Adipocyte (in vitro differentiated cells): ENCODE results near the gene SLC7A1.

ENCODE experiments used
- DNase-seq: peaks from one replicate; pipeline ENCODE4 v3.0.0-alpha.2; 2015; ENCODE audit warnings: low read depth
- H3K27me3 ChIP-seq: replicated peaks from 2 replicates; pipeline ENCODE4 v1.7.0; 2013; ENCODE audit warnings: mild to moderate bottlenecking, low read length, moderate library complexity; ENCODE audit not compliant: control insufficient read depth, insufficient read depth
- H3K36me3 ChIP-seq: 2 replicates; pipeline ENCODE4 v1.7.0; 2013; ENCODE audit warnings: low read length, mild to moderate bottlenecking, moderate library complexity; ENCODE audit not compliant: control insufficient read depth, insufficient read depth, severe bottlenecking
- H3K4me1 ChIP-seq: 2 replicates; pipeline ENCODE4 v1.7.0; 2013; ENCODE audit warnings: mild to moderate bottlenecking, low read length, moderate library complexity; ENCODE audit not compliant: control insufficient read depth, insufficient read depth
- H3K4me3 ChIP-seq: 2 replicates; pipeline ENCODE4 v1.7.0; 2013; ENCODE audit warnings: mild to moderate bottlenecking, low read length, moderate library complexity
- H3K9ac ChIP-seq: 2 replicates; pipeline ENCODE4 v1.7.0; 2013; ENCODE audit warnings: mild to moderate bottlenecking, low read length, moderate library complexity
- H3K9me3 ChIP-seq: 2 replicates; pipeline ENCODE4 v1.7.0; 2013; ENCODE audit warnings: mild to moderate bottlenecking, low read length, moderate library complexity; ENCODE audit not compliant: control insufficient read depth

SLC7A1 gene

GRCh38 chr13:29550430-29550988, 45.0 kb downstream of the SLC7A1 start:
- Histone ChIP-seq H3K9me3 (no peaks in the 10 kb centered on the region), H3K36me3 (peaks cover 51% of the 10 kb centered on the region), H3K4me3 (no peak overlapping the region), H3K4me1 (no peaks in the 10 kb centered on the region), H3K27me3 (no peaks in the 10 kb centered on the region), H3K9ac (no peak overlapping the region)
- DNase-seq = no peak

GRCh38 chr13:29548722-29549121, 46.8 kb downstream of the SLC7A1 start:
- Histone ChIP-seq H3K9ac (no peak overlapping the region), H3K27me3 (no peaks in the 10 kb centered on the region), H3K4me3 (no peak overlapping the region), H3K9me3 (no peaks in the 10 kb centered on the region), H3K4me1 (no peaks in the 10 kb centered on the region), H3K36me3 (peaks cover 51% of the 10 kb centered on the region)
- no peak for DNase-seq

- H3K4me1 ChIP-seq = no peaks in the 10 kb centered on the region
- peaks cover 39% of the 10 kb centered on the region for H3K36me3 ChIP-seq
- no peak overlapping the region for H3K4me3 ChIP-seq
- no peaks in the 10 kb centered on the region for H3K9me3 ChIP-seq
- no peak for DNase-seq
- no peak overlapping the region for H3K9ac ChIP-seq
- H3K27me3 ChIP-seq = no peaks in the 10 kb centered on the region
Measured at GRCh38 chr13:29547153-29547552, 48.3 kb downstream of the SLC7A1 start.

GRCh38 chr13:29546662-29547061, 48.8 kb downstream of the SLC7A1 start:
- Histone ChIP-seq H3K9me3 (no peaks in the 10 kb centered on the region), H3K27me3 (no peaks in the 10 kb centered on the region), H3K4me3 (no peak overlapping the region), H3K9ac (no peak overlapping the region), H3K4me1 (no peaks in the 10 kb centered on the region), H3K36me3 (peaks cover 34% of the 10 kb centered on the region)
- DNase-seq = no peak

- H3K4me1 ChIP-seq = no peaks in the 10 kb centered on the region
- DNase-seq = no peak
- H3K4me3 ChIP-seq = no peak overlapping the region
- H3K9ac ChIP-seq = no peak overlapping the region
- no peaks in the 10 kb centered on the region for H3K9me3 ChIP-seq
- H3K27me3 ChIP-seq = no peaks in the 10 kb centered on the region
- peaks cover 28% of the 10 kb centered on the region for H3K36me3 ChIP-seq
Measured at GRCh38 chr13:29545988-29546387, 49.5 kb downstream of the SLC7A1 start.

GRCh38 chr13:29543230-29544215, 52.0 kb downstream of the SLC7A1 start:
- Histone ChIP-seq H3K9ac (no peak overlapping the region), H3K9me3 (no peaks in the 10 kb centered on the region), H3K36me3 (peaks cover 6% of the 10 kb centered on the region), H3K27me3 (no peaks in the 10 kb centered on the region), H3K4me3 (no peak overlapping the region), H3K4me1 (peaks cover 6% of the 10 kb centered on the region)
- DNase-seq = peak; percentile 10

- no peak overlapping the region for H3K9ac ChIP-seq
- H3K27me3 ChIP-seq = no peaks in the 10 kb centered on the region
- no peak overlapping the region for H3K4me3 ChIP-seq
- no peak for DNase-seq
- H3K4me1 ChIP-seq = peaks cover 13% of the 10 kb centered on the region
- H3K36me3 ChIP-seq = no peaks in the 10 kb centered on the region
- H3K9me3 ChIP-seq = no peaks in the 10 kb centered on the region
Measured at GRCh38 chr13:29542381-29542780, 53.1 kb downstream of the SLC7A1 start.

GRCh38 chr13:29541400-29541799, 54.1 kb downstream of the SLC7A1 start:
- Histone ChIP-seq H3K36me3 (no peaks in the 10 kb centered on the region), H3K4me1 (peaks cover 13% of the 10 kb centered on the region), H3K9ac (no peak overlapping the region), H3K9me3 (no peaks in the 10 kb centered on the region), H3K27me3 (no peaks in the 10 kb centered on the region), H3K4me3 (no peak overlapping the region)
- DNase-seq = no peak

GRCh38 chr13:29540799-29541198, 54.7 kb downstream of the SLC7A1 start:
- DNase-seq = no peak
- Histone ChIP-seq H3K27me3 (no peaks in the 10 kb centered on the region), H3K36me3 (peaks cover 2% of the 10 kb centered on the region), H3K4me1 (peaks cover 13% of the 10 kb centered on the region), H3K9me3 (no peaks in the 10 kb centered on the region), H3K9ac (no peak overlapping the region), H3K4me3 (no peak overlapping the region)

GRCh38 chr13:29540334-29540733, 55.2 kb downstream of the SLC7A1 start:
- no peak overlapping the region for H3K4me3 ChIP-seq
- H3K27me3 ChIP-seq = no peaks in the 10 kb centered on the region
- no peak overlapping the region for H3K9ac ChIP-seq
- no peaks in the 10 kb centered on the region for H3K9me3 ChIP-seq
- no peak for DNase-seq
- peaks cover 13% of the 10 kb centered on the region for H3K4me1 ChIP-seq
- H3K36me3 ChIP-seq = peaks cover 6% of the 10 kb centered on the region

- H3K9ac ChIP-seq = no peak overlapping the region
- H3K4me3 ChIP-seq = no peak overlapping the region
- no peaks in the 10 kb centered on the region for H3K27me3 ChIP-seq
- no peaks in the 10 kb centered on the region for H3K9me3 ChIP-seq
- peaks cover 13% of the 10 kb centered on the region for H3K4me1 ChIP-seq
- no peak for DNase-seq
- H3K36me3 ChIP-seq = peaks cover 11% of the 10 kb centered on the region
Measured at GRCh38 chr13:29539856-29540255, 55.6 kb downstream of the SLC7A1 start.
